ENCODE measurements around the gene UBXN1. TPM values are rescaled to one million over a fixed set of nuclear protein-coding genes. Genes with fewer than 3 reads are reported as not detected.

The UBXN1 gene
- total RNA-seq, 2 donors from 2014 or later: 136 to 179 TPM

GRCh38 chr11:62726915-62727164 lies 48.0 kb upstream of the UBXN1 start:
- no peaks in the 10 kb centered on the region for H3K9me3 ChIP-seq
- no peaks in the 10 kb centered on the region for H3K27me3 ChIP-seq (replicated peaks; ENCODE audit: insufficient read depth)
- DNase-seq (ENCODE audit: low spot score): no peak
- H3K27ac ChIP-seq: peak overlapping the region; percentile 89 to 97
- peaks cover 9% of the 10 kb centered on the region for H3K4me1 ChIP-seq (replicated peaks)
- H3K36me3 ChIP-seq: peaks cover 0 to 9% of the 10 kb centered on the region in 2 donors
- no peak for TF ChIP-seq CTCF (IDR thresholded peaks at IDR 0.05)
- no peak for TF ChIP-seq POLR2AphosphoS5 (IDR thresholded peaks at IDR 0.05)
- no peak for TF ChIP-seq POLR2A (IDR thresholded peaks at IDR 0.05)
- peak overlapping the region; percentile 79 to 90 for H3K4me3 ChIP-seq
- intact Hi-C loops (cut with DNase I): loop anchor here (5.0 kb wide), 1 partner anchor 35 kb away; the partner anchor contains the start of gene POLR2G
- WGBS: under 1% methylated on average over 37 of the region's 37 CpGs

- H3K4me1 ChIP-seq (replicated peaks): peaks cover 9% of the 10 kb centered on the region
- no peak for TF ChIP-seq CTCF (IDR thresholded peaks at IDR 0.05)
- TF ChIP-seq POLR2AphosphoS5 (IDR thresholded peaks at IDR 0.05): no peak
- no peak for TF ChIP-seq POLR2A (IDR thresholded peaks at IDR 0.05)
- H3K36me3 ChIP-seq: peaks cover 0 to 14% of the 10 kb centered on the region in 2 donors
- DNase-seq (ENCODE audit: low spot score): peak; percentile 21
- intact Hi-C loops (cut with DNase I): loop anchor here (5.0 kb wide), 1 partner anchor 36 kb away; the partner anchor contains the start of gene POLR2G
- 0% methylated on average over 49 of the region's 51 CpGs for WGBS
- peak overlapping the region; percentile 79 to 90 for H3K4me3 ChIP-seq
- no peaks in the 10 kb centered on the region for H3K9me3 ChIP-seq
- H3K27me3 ChIP-seq (replicated peaks; ENCODE audit: insufficient read depth): no peaks in the 10 kb centered on the region
- peak overlapping the region; percentile 89 to 97 for H3K27ac ChIP-seq
Observed at GRCh38 chr11:62726156-62726914, 47.5 kb upstream of the UBXN1 start.

- Histone ChIP-seq H3K27me3 (replicated peaks; ENCODE audit: insufficient read depth) (no peaks in the 10 kb centered on the region), H3K27ac (peak overlapping the region; percentile 89 to 97), H3K36me3 (peaks cover 0 to 20% of the 10 kb centered on the region in 2 donors), H3K4me3 (peak overlapping the region; percentile 79 to 90), H3K4me1 (replicated peaks) (peaks cover 9% of the 10 kb centered on the region), H3K9me3 (no peaks in the 10 kb centered on the region)
- intact Hi-C loops (cut with DNase I): loop anchor here (5.0 kb wide), 1 partner anchor 37 kb away; the partner anchor contains the start of gene POLR2G
- 2% methylated on average over 7 of the region's 7 CpGs for WGBS
- no peak for DNase-seq (ENCODE audit: low spot score)
- no peak for TF ChIP-seq POLR2AphosphoS5 (IDR thresholded peaks at IDR 0.05)
Observed at GRCh38 chr11:62725646-62726045, 46.8 kb upstream of the UBXN1 start.

- 27% methylated on average over 8 of the region's 8 CpGs for WGBS
- Histone ChIP-seq H3K27ac (peak overlapping the region in 1 of 2 donors; percentile 9), H3K4me1 (replicated peaks) (no peaks in the 10 kb centered on the region), H3K4me3 (peak overlapping the region in 1 of 2 donors; percentile 90), H3K9me3 (no peaks in the 10 kb centered on the region), H3K36me3 (peaks cover 0 to 27% of the 10 kb centered on the region in 2 donors), H3K27me3 (replicated peaks; ENCODE audit: insufficient read depth) (no peaks in the 10 kb centered on the region)
- TF ChIP-seq CTCF (IDR thresholded peaks at IDR 0.05) (no peak), POLR2A (IDR thresholded peaks at IDR 0.05) (no peak), POLR2AphosphoS5 (IDR thresholded peaks at IDR 0.05) (no peak)
- intact Hi-C loops (cut with DNase I): no loop called here
- DNase-seq (ENCODE audit: low spot score): no peak
Observed at GRCh38 chr11:62724171-62724570, 45.3 kb upstream of the UBXN1 start.

- Histone ChIP-seq H3K4me3 (no peak overlapping the region), H3K27me3 (replicated peaks; ENCODE audit: insufficient read depth) (no peaks in the 10 kb centered on the region), H3K27ac (no peak overlapping the region), H3K4me1 (replicated peaks) (peaks cover 2% of the 10 kb centered on the region), H3K36me3 (peaks cover 0 to 28% of the 10 kb centered on the region in 2 donors), H3K9me3 (no peaks in the 10 kb centered on the region)
- DNase-seq (ENCODE audit: low spot score): no peak
- 64% methylated on average over 7 of the region's 7 CpGs for WGBS
- TF ChIP-seq CTCF (IDR thresholded peaks at IDR 0.05): no peak
- TF ChIP-seq POLR2A (IDR thresholded peaks at IDR 0.05): no peak
- TF ChIP-seq POLR2AphosphoS5 (IDR thresholded peaks at IDR 0.05): no peak
- intact Hi-C loops (cut with DNase I): no loop called here
Observed at GRCh38 chr11:62721994-62722393, 43.1 kb upstream of the UBXN1 start.
